ENCODE measurements around the gene ZNF488. TPM values are rescaled to one million over a fixed set of nuclear protein-coding genes. Genes with fewer than 3 reads are reported as not detected.
A peak's percentile ranks its signal among the peaks of the same experiment; 100 is the strongest.

Gene ZNF488
- total RNA-seq, 1 donor from 2014 or later: 0.16 TPM

GRCh38 chr10:47369251-47369894 lies 14.7 kb downstream of the ZNF488 start:
- intact Hi-C loops (cut with DNase I): no loop called here
- peak; percentile 14 for DNase-seq (ENCODE audit: low spot score)

- no peak for DNase-seq (ENCODE audit: low spot score)
- intact Hi-C loops (cut with DNase I): no loop called here
These were observed 15.5 kb downstream of the ZNF488 start for GRCh38 chr10:47368431-47369180.

GRCh38 chr10:47367646-47368045 lies 16.4 kb downstream of the ZNF488 start:
- DNase-seq (ENCODE audit: low spot score): no peak
- intact Hi-C loops (cut with DNase I): no loop called here

GRCh38 chr10:47366731-47367460 lies 17.2 kb downstream of the ZNF488 start:
- no peak for DNase-seq (ENCODE audit: low spot score)
- intact Hi-C loops (cut with DNase I): no loop called here

- intact Hi-C loops (cut with DNase I): no loop called here
- no peak for DNase-seq (ENCODE audit: low spot score)
These were observed 17.9 kb downstream of the ZNF488 start for GRCh38 chr10:47366181-47366631.

DNA sequence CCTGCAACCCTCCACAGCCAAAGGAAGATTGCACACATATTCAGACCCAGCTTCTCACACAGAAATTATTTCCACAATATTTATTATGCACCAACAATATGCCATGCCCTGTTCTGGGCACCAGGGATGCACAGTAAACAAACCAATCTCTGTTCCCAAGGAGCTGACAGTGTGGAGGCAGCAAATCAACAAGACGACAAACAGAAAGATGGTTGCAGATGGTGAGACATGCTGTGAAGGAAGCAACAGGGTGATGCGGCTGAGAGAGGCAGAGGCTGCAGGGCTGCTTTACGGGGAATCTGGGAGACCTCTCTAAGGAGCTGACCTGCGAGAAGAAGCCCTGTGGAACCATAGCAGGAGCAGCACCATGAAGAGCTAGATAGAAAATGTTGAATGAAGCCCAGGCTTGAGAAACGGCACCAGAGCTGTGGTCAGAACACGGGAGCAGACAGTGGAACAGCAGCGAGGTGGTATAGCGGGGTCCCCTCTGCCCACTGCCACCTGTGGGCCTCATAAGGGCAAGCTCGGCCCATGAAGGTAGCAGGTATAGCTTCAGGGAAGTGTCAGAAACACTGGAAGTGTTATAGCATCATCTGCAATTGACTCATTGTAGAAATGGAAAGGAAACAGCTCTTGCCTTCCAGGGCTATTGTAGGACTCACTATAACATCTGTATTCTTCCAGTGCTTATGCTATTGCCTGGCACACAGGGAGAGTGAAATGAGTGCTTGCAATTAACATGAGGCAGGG lies 18.5 kb downstream of the ZNF488 start:
- no peak for DNase-seq (ENCODE audit: low spot score)
- intact Hi-C loops (cut with DNase I): no loop called here

DNA sequence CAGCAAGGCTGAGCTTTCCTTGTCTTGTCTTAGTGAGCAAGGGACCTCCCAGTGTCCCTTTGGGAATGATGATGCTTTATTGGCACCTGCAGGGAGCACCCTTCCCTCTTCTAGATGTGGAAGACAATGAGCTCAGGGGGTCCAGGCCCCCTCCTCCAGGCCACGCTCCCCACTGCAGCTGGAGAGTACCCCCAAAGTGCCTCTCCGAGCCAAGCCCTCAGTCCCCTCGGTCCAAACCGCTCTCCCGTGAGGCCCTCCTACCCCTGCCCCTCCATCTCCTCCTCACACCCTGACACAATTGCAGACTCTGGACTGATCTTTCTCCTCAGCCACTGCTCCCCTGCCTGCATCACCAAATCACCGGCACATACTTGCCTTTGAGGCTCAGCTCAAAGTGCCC lies 19.2 kb downstream of the ZNF488 start:
- intact Hi-C loops (cut with DNase I): no loop called here
- DNase-seq (ENCODE audit: low spot score): no peak

DNA sequence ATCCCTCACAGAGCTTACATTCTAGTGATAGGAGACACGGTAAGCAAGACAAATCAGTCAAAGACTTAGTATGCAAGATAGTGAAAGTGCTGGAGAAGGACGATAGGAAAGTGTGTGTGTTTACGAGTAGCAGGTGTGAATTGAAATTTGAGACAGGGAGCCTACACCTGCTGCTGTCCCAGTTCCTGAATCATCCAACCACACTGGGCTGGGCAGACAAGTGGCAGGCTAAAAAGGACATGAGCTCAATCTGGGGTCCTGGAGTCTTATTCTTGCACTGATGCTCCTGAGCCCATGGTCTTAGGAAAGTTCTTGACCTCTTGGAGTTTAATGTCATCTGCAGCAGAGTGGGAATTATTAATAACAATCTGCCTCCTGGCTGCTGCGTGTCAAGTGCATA lies 19.7 kb downstream of the ZNF488 start:
- intact Hi-C loops (cut with DNase I): no loop called here
- DNase-seq (ENCODE audit: low spot score): no peak

- DNase-seq (ENCODE audit: low spot score): no peak
- intact Hi-C loops (cut with DNase I): no loop called here
These were observed 20.3 kb downstream of the ZNF488 start for GRCh38 chr10:47363781-47364180.

- DNase-seq (ENCODE audit: low spot score): peak; percentile 35
- intact Hi-C loops (cut with DNase I): no loop called here
These were observed 21.9 kb downstream of the ZNF488 start for GRCh38 chr10:47362199-47362598.

GRCh38 chr10:47361293-47361692 lies 22.8 kb downstream of the ZNF488 start:
- peak; percentile 65 for DNase-seq (ENCODE audit: low spot score)
- intact Hi-C loops (cut with DNase I): no loop called here

DNA sequence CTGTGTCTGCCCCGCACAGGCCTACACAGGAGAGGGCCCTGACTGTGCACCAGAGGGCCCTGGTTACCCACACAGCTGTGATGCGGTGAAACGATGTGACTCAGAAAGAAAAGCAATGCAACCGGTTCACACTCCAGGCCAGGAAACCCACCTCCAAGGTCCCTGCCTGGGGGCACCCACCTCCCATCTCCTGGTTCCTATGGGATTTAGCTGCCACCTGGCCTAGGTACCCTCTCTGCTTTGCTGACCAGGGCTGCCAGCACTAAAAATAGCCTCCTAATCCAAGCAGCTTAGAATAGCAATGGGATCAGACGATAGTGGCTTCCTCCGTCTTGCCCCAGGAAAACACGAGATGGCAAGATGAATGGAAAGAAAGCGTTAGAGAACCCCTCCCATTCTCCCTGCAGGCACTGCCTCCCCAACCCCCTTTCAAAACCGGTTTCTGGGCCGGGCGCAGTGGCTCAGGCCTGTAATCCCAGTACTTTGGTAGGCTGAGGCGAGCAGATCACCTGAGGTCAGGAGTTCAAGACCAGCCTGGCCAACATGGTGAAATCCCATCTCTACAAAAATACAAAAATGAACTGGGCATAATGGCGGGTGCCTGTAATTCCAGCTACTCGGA lies 23.6 kb downstream of the ZNF488 start:
- peak; percentile 64 for DNase-seq (ENCODE audit: low spot score)
- intact Hi-C loops (cut with DNase I): no loop called here

DNA sequence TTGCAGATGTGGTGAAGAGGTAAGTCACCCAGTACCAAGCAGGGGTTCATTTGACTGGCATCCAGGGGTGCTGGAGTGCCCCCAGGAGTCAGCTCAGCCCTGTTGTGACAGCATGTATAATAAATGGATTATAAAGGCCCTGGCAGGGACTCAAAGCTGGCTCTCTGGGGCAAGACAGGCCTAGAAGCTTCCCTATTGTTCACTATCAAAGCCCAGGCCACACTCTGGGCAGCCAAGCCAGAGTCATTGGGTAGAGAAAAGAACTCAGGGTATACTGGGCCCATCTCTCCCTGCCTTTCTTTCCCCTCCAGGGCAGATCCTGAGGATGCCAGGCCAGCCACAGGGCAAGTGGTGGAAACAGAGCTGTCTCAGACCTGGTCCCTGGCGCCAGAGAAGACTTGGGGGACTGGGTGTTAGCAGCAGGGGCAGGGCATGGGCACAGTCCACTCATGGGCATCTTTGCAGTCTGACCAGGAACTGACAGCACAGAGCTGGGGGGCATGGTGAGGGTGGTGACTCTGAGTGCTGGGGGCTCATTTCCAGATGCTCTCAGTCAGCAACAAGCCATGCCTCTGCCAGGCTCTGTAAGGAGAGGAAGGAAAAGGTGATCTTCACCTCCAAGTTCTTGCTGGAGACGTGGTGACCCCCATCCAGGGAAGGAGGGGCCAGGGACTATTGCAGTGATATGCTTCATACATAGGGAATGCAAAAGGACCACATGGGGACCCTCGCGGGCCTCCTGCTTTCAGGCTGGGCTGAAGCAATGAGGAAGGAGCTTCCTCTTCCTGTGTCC lies 24.3 kb downstream of the ZNF488 start:
- intact Hi-C loops (cut with DNase I): no loop called here
- DNase-seq (ENCODE audit: low spot score): peak; percentile 67

- intact Hi-C loops (cut with DNase I): no loop called here
- DNase-seq (ENCODE audit: low spot score): no peak
These were observed 25.0 kb downstream of the ZNF488 start for GRCh38 chr10:47359101-47359500.

- peak; percentile 59 for DNase-seq (ENCODE audit: low spot score)
- intact Hi-C loops (cut with DNase I): no loop called here
These were observed 25.6 kb downstream of the ZNF488 start for GRCh38 chr10:47358457-47358856.

DNA sequence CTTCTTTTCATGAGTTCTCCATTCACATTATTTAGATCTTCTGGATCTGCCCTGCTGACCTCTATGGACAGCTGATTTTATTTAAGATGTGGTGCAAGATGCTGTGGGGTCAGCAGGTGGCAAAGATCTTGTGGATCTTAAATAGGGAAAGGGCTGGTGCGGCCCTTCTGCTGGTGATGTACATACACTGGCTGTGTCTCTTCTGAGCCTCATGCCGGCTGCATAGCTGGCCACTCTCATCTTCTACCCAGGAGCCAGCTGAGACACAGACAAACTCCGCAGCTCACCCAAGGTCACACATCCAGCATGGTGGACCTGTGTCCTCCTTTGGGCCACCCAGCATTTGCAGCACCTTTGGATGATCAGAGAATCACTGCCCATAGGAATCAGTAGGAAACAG lies 26.2 kb downstream of the ZNF488 start:
- intact Hi-C loops (cut with DNase I): no loop called here
- peak; percentile 27 for DNase-seq (ENCODE audit: low spot score)

DNA sequence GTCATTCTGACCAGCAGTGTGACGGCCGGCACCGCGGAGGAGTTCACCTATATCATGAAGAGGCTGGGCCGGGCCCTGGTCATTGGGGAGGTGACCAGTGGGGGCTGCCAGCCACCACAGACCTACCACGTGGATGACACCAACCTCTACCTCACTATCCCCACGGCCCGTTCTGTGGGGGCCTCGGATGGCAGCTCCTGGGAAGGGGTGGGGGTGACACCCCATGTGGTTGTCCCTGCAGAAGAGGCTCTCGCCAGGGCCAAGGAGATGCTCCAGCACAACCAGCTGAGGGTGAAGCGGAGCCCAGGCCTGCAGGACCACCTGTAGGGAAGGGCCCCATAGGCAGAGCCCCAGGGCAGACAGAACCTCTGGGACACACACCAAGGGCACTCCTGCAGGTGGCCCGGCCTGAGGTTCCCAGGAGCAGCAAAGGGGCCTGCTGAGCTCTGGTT lies 26.9 kb downstream of the ZNF488 start:
- intact Hi-C loops (cut with DNase I): no loop called here
- DNase-seq (ENCODE audit: low spot score): peak; percentile 61

GRCh38 chr10:47356708-47357107 lies 27.4 kb downstream of the ZNF488 start:
- DNase-seq (ENCODE audit: low spot score): peak; percentile 20
- intact Hi-C loops (cut with DNase I): no loop called here

DNA sequence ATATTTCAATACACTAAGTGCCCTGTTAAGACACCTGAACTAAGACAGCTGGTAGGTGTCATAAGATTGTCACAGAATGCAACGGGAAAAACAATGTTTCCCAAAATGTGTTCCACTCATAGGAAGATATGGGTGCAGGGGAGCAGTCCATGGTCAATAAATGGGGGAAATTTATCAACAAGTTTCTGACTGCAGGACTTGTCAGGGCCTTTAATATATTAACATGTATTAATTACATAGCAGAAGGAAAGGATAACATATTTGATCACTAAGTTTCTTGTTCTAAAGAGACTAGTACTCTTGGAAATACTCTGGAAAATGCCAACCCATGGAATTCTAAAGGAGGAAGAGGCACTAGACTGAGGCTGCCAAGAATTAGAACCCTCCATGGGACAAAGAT lies 29.2 kb downstream of the ZNF488 start:
- intact Hi-C loops (cut with DNase I): no loop called here
- DNase-seq (ENCODE audit: low spot score): no peak

Measured in cardiac septum (tissue), 1 donor.